ENCODE data around the gene TRIM10. TPM values are rescaled to one million over a fixed set of nuclear protein-coding genes. Genes with fewer than 3 reads are reported as not detected.

Gene TRIM10
- total RNA-seq = under 1 TPM in 1 of 2 donors, not detected in 1; 0.16 TPM

- H3K4me3 Mint-ChIP-seq = no peak within 1 kb of the TSS
- ATAC-seq (replicated peaks) = no peak
- H3K36me3 Mint-ChIP-seq (ENCODE audit: low read depth) = no peaks in the 10 kb centered on the region
- no peak within 1 kb of the TSS for H3K27ac Mint-ChIP-seq
- H3K9me3 Mint-ChIP-seq = no peaks in the 10 kb centered on the region
- H3K27me3 Mint-ChIP-seq = peaks cover 15% of the 10 kb centered on the region
- peaks cover 16% of the 10 kb centered on the region for H3K4me1 Mint-ChIP-seq
Observed at GRCh38 chr6:30160785-30161531, at the start of gene TRIM10. TSS of gene TRIM10 (minus strand) at chr6:30161211. CDS start at chr6:30160858, 353 bp downstream.

GRCh38 chr6:30207619-30208295 is 46.7 kb upstream of the TRIM10 start:
- Mint-ChIP-seq H3K9me3 (no peaks in the 10 kb centered on the region), H3K27ac (peak overlapping the region; percentile 75), H3K4me3 (peak overlapping the region; percentile 39), H3K36me3 (ENCODE audit: low read depth) (peaks cover 71% of the 10 kb centered on the region), H3K4me1 (peaks cover 47% of the 10 kb centered on the region), H3K27me3 (no peaks in the 10 kb centered on the region)
- ATAC-seq (replicated peaks) = no peak

GRCh38 chr6:30206799-30207618 is 46.0 kb upstream of the TRIM10 start:
- peaks cover 43% of the 10 kb centered on the region for H3K4me1 Mint-ChIP-seq
- no peaks in the 10 kb centered on the region for H3K9me3 Mint-ChIP-seq
- H3K36me3 Mint-ChIP-seq (ENCODE audit: low read depth) = peaks cover 78% of the 10 kb centered on the region
- H3K4me3 Mint-ChIP-seq = no peak overlapping the region
- ATAC-seq (replicated peaks) = no peak
- H3K27ac Mint-ChIP-seq = peak overlapping the region; percentile 75
- H3K27me3 Mint-ChIP-seq = no peaks in the 10 kb centered on the region

GRCh38 chr6:30206152-30206551 is 45.1 kb upstream of the TRIM10 start:
- H3K9me3 Mint-ChIP-seq = no peaks in the 10 kb centered on the region
- no peak for ATAC-seq (replicated peaks)
- peaks cover 38% of the 10 kb centered on the region for H3K4me1 Mint-ChIP-seq
- no peak overlapping the region for H3K27ac Mint-ChIP-seq
- peaks cover 80% of the 10 kb centered on the region for H3K36me3 Mint-ChIP-seq (ENCODE audit: low read depth)
- no peaks in the 10 kb centered on the region for H3K27me3 Mint-ChIP-seq
- H3K4me3 Mint-ChIP-seq = no peak overlapping the region

- Mint-ChIP-seq H3K27ac (no peak overlapping the region), H3K9me3 (no peaks in the 10 kb centered on the region), H3K36me3 (ENCODE audit: low read depth) (peaks cover 85% of the 10 kb centered on the region), H3K27me3 (no peaks in the 10 kb centered on the region), H3K4me1 (peaks cover 23% of the 10 kb centered on the region), H3K4me3 (no peak overlapping the region)
- ATAC-seq (replicated peaks) = no peak
Observed at GRCh38 chr6:30204116-30204515, 43.1 kb upstream of the TRIM10 start.

- no peak for ATAC-seq (replicated peaks)
- Mint-ChIP-seq H3K4me1 (peaks cover 9% of the 10 kb centered on the region), H3K36me3 (ENCODE audit: low read depth) (peaks cover 85% of the 10 kb centered on the region), H3K27me3 (no peaks in the 10 kb centered on the region), H3K9me3 (no peaks in the 10 kb centered on the region), H3K4me3 (no peak overlapping the region), H3K27ac (no peak overlapping the region)
Observed at GRCh38 chr6:30202366-30202765, 41.4 kb upstream of the TRIM10 start.

GRCh38 chr6:30200551-30201281 is 39.7 kb upstream of the TRIM10 start:
- ATAC-seq (replicated peaks) = peak; percentile 31
- Mint-ChIP-seq H3K4me1 (peaks cover 11% of the 10 kb centered on the region), H3K27ac (peak overlapping the region; percentile 53), H3K36me3 (ENCODE audit: low read depth) (peaks cover 86% of the 10 kb centered on the region), H3K4me3 (no peak overlapping the region), H3K27me3 (no peaks in the 10 kb centered on the region), H3K9me3 (no peaks in the 10 kb centered on the region)

GRCh38 chr6:30198166-30199084 is 37.4 kb upstream of the TRIM10 start:
- H3K4me3 Mint-ChIP-seq = no peak overlapping the region

GRCh38 chr6:30196376-30196775 is 35.4 kb upstream of the TRIM10 start:
- Mint-ChIP-seq H3K4me1 (peaks cover 5% of the 10 kb centered on the region), H3K27ac (peak overlapping the region; percentile 75)

More at GRCh38 chr6:30198166-30199084, 37.4 kb upstream of the TRIM10 start:
- Mint-ChIP-seq H3K27me3 (no peaks in the 10 kb centered on the region), H3K9me3 (no peaks in the 10 kb centered on the region), H3K36me3 (ENCODE audit: low read depth) (peaks cover 95% of the 10 kb centered on the region), H3K27ac (peak overlapping the region; percentile 91), H3K4me1 (peaks cover 5% of the 10 kb centered on the region)
- ATAC-seq (replicated peaks) = no peak

GRCh38 chr6:30195951-30196350 is 34.9 kb upstream of the TRIM10 start:
- Mint-ChIP-seq H3K36me3 (ENCODE audit: low read depth) (peaks cover 97% of the 10 kb centered on the region), H3K27ac (peak overlapping the region; percentile 75), H3K4me1 (peaks cover 5% of the 10 kb centered on the region), H3K9me3 (no peaks in the 10 kb centered on the region), H3K27me3 (no peaks in the 10 kb centered on the region), H3K4me3 (no peak overlapping the region)
- no peak for ATAC-seq (replicated peaks)

More at GRCh38 chr6:30196376-30196775, 35.4 kb upstream of the TRIM10 start:
- H3K9me3 Mint-ChIP-seq = no peaks in the 10 kb centered on the region
- no peaks in the 10 kb centered on the region for H3K27me3 Mint-ChIP-seq
- H3K36me3 Mint-ChIP-seq (ENCODE audit: low read depth) = peaks cover 97% of the 10 kb centered on the region
- no peak overlapping the region for H3K4me3 Mint-ChIP-seq
- no peak for ATAC-seq (replicated peaks)

- Mint-ChIP-seq H3K4me3 (no peak overlapping the region), H3K9me3 (no peaks in the 10 kb centered on the region)
Observed at GRCh38 chr6:30194797-30195690, 34.0 kb upstream of the TRIM10 start.

GRCh38 chr6:30192076-30192475 is 31.1 kb upstream of the TRIM10 start:
- Mint-ChIP-seq H3K4me1 (peaks cover under 1% of the 10 kb centered on the region), H3K4me3 (no peak overlapping the region), H3K27ac (peak overlapping the region; percentile 80), H3K9me3 (no peaks in the 10 kb centered on the region), H3K36me3 (ENCODE audit: low read depth) (peaks cover 92% of the 10 kb centered on the region), H3K27me3 (no peaks in the 10 kb centered on the region)
- no peak for ATAC-seq (replicated peaks)

More at GRCh38 chr6:30194797-30195690, 34.0 kb upstream of the TRIM10 start:
- no peaks in the 10 kb centered on the region for H3K27me3 Mint-ChIP-seq
- ATAC-seq (replicated peaks) = no peak
- peaks cover 5% of the 10 kb centered on the region for H3K4me1 Mint-ChIP-seq
- peaks cover 97% of the 10 kb centered on the region for H3K36me3 Mint-ChIP-seq (ENCODE audit: low read depth)
- H3K27ac Mint-ChIP-seq = peak overlapping the region; percentile 75

All from activated T-helper 17 cell treated with anti-CD3 and anti-CD28 coated beads, Interleukin-2, amount 50 U/mL, for 72 hours (primary cell).